ENCODE results near the gene ANKRD44.

The ANKRD44 gene

GRCh38 chr2:197170208-197170607 lies 140.4 kb downstream of the ANKRD44 start:
- no peak for DNase-seq

- peak; percentile 58 for DNase-seq
Measured at GRCh38 chr2:197168705-197169104, 141.9 kb downstream of the ANKRD44 start.

DNA sequence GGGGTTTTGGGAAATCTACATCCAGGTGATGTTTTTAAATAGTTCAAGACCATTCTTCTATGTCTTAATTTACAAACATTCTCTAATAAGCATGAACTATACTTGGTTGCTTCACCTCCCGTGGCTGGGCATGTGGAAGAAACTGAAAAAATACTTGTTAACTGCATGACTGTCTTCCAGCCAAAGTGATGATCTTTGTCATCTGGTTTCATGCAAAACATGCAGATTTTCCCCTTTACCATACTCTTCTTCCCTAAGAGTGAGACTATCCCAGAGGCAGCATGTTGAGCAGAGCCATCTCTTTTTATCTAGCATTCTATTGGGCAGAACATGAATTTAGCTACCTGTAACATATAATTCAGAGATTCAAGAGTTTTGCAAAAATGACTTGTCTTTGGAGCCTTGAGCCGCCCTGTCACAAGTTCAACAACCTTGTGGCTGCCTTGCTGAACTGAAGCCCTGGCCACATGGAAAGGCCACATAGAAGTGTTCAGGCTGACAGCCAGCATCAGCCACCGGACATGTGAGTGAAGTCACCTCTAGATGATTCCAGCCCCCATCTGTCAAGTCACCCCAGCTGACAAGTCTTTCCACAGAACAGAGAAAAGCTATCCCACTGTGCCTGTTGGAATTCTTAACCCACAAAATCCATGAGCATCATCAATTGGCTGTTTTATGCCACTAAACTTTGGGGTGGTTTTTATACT lies 142.8 kb downstream of the ANKRD44 start:
- DNase-seq: no peak

GRCh38 chr2:197165020-197165419 lies 145.6 kb downstream of the ANKRD44 start:
- DNase-seq: no peak

GRCh38 chr2:197164141-197164754 lies 146.3 kb downstream of the ANKRD44 start:
- no peak for DNase-seq

DNA sequence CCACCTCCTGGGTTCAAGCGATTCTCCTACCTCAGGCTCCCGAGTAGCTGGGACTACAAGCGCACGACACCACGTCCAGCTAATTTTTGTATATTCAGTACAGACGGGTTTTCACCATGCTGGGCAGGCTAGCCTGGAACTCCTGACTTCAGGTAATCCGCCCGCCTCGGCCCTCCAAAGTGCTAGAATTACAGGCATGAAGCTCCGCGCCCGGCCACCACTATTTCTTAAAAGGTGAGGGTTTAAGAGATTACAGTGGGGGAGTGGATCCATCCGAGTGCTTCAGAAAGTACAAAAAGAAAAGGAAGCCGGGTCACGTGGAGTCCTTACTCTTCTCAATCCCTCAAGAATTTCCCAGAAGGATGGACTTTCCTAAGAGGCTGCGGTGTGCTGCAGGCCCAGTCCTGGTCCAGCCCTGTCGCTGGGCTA lies 146.9 kb downstream of the ANKRD44 start:
- DNase-seq: no peak

DNA sequence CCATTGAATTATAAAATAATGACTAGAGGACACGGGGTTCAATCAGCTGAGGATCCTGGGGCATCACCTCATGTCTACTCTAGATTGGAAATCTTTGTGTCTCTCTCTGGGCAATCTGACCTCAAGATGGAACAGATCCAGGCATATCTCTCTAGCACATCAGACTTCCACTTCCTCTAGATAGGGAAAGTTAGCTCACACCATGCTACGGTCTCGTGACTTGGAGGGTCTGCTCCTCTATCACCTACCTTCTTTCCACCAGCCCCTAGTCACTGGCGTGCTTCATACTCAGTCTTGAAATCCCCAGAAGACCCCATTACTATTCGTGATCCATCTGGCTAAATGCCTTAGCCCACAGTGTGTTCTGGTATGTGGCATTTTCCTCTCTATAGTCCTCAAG lies 148.8 kb downstream of the ANKRD44 start:
- DNase-seq: no peak

- peak; percentile 43 for DNase-seq
Measured at GRCh38 chr2:197159661-197160211, 150.8 kb downstream of the ANKRD44 start.

- DNase-seq: no peak
Measured at GRCh38 chr2:197158591-197159550, 151.7 kb downstream of the ANKRD44 start.

GRCh38 chr2:197157879-197158537 lies 152.6 kb downstream of the ANKRD44 start:
- DNase-seq: no peak

GRCh38 chr2:197156771-197157170 lies 153.8 kb downstream of the ANKRD44 start:
- DNase-seq: peak; percentile 26

GRCh38 chr2:197152451-197153228 lies 157.9 kb downstream of the ANKRD44 start:
- DNase-seq: peak; percentile 96

GRCh38 chr2:197149546-197149945 lies 161.0 kb downstream of the ANKRD44 start:
- DNase-seq: no peak

DNA sequence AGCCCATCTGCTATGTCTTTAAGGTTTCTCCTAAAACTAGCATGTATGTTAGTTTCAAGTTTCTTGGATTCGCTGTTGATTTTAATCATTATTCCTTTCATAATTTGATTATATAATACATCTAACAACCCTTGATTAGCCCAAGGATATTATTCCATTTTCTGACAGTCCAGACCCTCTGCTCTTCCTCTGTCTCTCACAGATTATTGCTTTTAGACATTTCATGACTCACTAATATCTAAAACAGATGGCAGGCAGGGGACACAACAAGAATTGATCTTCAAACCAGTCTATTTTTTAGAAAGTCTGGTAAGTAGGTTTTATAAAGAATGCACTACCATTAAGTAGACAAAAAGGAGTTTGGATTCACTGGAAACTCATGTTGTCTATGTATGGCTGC lies 162.2 kb downstream of the ANKRD44 start:
- no peak for DNase-seq

DNA sequence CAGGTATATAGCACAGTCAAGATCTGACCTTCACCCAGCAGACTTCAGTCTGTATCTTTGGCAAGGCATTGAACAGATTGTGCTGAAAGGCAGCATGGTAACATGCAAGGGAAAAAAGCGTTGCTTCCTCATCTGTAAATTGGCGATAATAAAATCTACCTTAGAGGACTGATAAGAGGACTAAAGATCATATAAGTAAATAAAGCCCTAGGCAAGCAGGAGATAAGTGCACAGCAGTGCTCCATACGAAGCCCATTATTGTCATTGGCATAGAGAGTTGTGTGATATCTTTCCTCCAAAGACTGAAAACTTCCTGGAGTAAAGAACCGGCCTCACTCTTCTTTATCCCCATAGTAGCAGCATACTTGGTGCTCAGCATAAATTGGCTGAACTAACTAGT lies 162.6 kb downstream of the ANKRD44 start:
- DNase-seq: no peak

DNA sequence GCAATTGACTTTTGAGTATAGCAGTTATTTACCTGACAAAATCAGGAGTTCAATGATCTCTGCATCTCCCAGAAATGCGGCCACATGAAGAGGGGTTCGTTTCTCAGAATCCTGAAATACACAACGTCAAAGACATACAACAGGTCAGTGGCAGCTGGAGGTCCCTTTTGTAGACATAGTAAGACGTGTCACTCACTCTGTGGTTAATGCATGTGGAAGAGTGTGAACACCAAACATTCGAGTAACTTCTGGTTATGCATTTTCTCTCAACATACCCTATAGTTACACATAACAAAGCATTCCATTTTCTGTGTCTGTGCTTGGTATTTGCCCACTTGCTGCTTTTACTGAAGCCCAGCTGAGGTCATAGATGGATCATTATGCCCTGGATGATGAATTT lies 163.6 kb downstream of the ANKRD44 start:
- no peak for DNase-seq

- DNase-seq: peak; percentile 99
Measured at GRCh38 chr2:197145471-197146056, 165.0 kb downstream of the ANKRD44 start.

DNA sequence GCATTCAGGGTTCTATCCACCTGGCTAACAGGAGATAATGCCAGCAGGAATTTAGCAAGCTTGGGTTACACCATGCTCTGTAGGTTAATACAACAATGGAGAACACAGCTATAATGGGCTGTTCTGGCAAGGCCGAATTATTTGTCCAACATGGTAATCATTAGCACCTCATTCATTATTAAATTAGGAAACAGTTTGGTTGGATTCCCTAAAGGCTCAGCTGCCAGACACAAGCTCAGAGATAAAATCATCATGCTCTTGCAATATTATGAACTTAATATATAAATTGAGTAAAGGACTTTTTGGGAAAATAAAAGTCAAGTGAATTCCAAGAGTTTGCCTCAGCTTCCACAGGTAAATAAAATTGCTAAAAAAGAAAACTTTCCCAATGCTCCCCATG lies 166.4 kb downstream of the ANKRD44 start:
- no peak for DNase-seq

GRCh38 chr2:197141702-197142473 lies 168.7 kb downstream of the ANKRD44 start:
- DNase-seq: peak; percentile 41

GRCh38 chr2:197140045-197140444 lies 170.5 kb downstream of the ANKRD44 start:
- no peak for DNase-seq

- DNase-seq: peak; percentile 26
Measured at GRCh38 chr2:197138506-197138905, 172.1 kb downstream of the ANKRD44 start.

Data from MV-4-11 (cell line).